Testis (tissue), 2 donors: ENCODE measurements around the gene RALGPS1.

Experiments
- CTCF ChIP-seq, 3 experiments: fragments of 450-650 bp in 2 of 3; fragments of 200-600 bp in 1 of 3; sonication (generic) in 1 of 3; IDR thresholded peaks; one replicate each; pipeline ENCODE4 v1.5.1; 2016 to 2019; ENCODE audit warnings: antibody characterized with exemption in 3 of 3, mild to moderate bottlenecking in 2 of 3, moderate library complexity in 1 of 3
- POLR2A ChIP-seq: fragments of 450-650 bp; IDR thresholded peaks from one replicate; pipeline ENCODE4 v1.6.1; 2017; ENCODE audit warnings: antibody characterized with exemption, mild to moderate bottlenecking, moderate library complexity

DNA sequence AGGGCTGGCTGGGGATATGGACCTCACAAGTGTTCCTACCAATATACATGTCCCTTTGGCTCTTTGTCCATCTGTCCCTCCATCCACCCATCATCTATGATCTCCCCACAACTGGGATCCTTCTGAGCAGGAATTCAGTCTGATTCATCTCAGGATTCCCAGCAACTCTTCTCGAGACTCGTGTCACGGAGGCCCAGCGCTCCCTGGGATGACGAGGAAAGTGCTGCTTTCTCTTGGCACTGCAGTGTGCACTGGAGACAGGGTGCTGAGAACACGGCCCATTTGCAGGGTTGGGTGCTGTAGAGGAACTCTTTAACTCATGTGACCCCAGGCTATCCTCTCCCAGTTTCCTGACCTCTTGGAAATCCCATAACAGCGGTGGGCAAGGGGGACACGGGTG lies 135.0 kb downstream of the RALGPS1 start:
- no peak for TF ChIP-seq CTCF (IDR thresholded peaks at IDR 0.05)
- TF ChIP-seq POLR2A: no peak
